Measurements from ENCODE around the gene RIPK3. TPM values are rescaled to one million over a fixed set of nuclear protein-coding genes. Genes with fewer than 3 reads are reported as not detected.

The RIPK3 gene
- total RNA-seq: 0.26 TPM in 1 of 2 replicates, not detected in the other

DNA sequence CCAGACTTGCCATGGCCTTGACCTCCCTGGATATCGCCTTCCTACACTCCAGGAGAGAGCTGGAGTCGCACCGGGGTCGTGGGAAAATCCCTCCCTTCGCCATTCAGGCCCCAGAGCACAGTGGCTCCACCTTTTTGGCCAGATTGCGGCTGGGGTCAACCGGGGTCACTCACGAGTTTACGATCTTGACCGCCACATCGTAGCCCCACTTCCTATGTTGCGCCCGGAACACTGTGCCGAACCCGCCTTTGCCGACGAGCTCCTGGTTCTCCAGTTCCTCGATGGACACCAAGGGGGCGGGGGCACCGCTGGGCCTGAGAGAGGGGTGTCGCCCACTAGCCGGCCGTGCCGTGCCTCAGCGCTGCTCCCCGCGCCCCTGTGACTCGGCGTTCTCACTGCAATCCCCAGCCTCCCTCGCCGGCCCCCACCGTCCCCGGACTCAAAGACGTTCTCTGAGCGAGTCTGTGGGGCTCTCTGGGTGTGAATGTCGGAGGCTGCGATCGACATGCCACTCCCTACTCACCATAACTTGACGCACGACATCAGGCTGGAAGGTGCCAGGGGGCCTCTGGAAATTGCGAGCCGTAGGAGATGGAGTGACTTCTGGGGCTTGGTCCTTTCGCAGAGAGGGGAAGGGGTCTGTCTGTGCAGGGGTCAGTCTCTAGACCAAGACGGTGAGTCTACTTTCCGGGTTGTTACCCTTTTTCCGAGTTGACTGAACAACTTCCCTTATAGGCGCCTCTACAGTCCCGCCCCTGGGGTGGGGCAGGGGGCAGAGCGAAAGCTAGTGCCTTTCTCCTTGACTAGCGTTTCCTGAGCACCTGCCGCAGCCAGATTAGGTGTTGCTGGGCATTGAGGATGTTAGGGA, at the start of gene RIPK3:
Gene RIPK3 (minus strand): TSS at position 708 of the 868 bp plus-strand sequence. CDS start 165 bp downstream, at position 543.

DNA sequence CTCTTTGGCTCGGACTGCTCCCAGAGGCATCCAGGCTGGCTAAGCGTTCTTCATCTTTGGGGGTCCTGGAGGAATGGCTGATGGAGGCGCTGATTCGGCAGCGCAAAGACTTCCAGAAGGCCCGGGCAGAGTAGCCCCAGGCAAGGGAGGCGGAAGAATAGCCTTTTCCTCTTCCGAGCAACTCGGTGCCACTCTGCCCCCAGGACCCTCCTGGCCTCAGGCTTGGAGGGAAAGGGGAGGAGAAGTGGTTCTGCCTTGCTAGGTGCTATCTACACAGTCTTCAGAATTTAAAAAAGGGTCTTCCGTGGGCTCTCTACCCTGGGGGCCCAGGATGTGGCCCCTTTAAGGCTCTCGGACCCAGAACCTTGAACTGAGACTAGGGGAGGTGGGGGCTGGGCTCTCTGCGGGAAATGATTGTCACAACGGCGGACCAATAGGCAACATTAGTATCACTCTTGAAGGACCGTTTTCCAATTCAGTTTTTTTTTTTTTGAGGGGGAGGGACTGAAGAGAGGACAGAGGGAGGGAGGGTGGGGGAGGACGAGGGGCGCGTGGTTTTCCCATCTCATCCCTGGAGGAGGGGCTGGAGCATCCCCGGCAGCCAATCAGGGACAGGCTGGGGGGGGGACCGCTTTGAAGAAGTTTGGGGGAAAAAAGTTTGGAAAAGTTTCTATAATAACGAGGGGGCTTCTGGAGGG, 27.9 kb upstream of the RIPK3 start, which contains the start of gene NFATC4:
Gene NFATC4 (plus strand): TSS at position 671 of the 698 bp plus-strand sequence. CDS start 157 bp downstream, outside the sequence.

DNA sequence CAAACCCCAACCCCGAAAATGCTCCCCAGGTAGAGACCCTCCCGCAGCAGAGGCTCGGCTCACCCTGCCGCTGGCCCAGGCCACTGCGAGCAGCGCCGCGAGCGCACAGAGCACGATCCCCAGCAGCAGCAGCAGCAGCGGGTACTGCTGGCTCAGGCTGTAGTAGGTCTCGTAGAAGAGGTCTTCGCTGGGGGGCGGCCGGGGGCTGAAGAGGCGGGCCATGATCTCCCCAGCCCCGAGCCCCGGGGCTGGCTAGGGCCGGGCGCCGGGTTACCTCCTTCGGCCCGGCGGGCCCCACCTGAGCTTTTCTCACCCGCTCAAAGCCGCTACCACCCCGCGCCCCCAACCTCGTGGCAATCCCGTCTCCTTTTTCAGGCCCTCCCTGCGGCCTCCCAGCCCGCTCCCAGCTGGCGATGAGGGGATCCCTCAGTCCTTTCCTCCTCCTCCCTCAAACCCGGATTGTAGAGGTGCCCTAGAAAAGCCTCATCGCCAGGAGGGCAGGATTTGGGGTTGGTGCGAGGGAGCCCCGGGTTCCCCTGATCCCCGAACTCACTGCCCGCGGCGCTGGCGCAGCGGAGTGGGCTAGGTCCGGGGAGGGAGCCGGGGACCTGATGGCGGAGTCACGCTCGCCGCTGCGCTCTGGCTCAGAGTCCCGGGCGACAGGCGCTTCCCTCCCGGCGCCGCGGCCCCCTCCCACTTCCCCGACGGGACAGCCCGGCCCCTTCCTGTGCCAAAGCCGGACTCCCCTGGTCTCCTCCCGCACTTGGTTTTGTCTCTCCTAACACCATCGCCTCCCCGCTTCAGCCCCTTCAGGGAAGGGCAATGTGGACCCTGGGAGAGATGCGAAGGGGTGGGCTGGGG, 5.1 kb downstream of the RIPK3 start, which contains the start of gene ADCY4:
Gene ADCY4 (minus strand): TSS at position 641 of the 861 bp plus-strand sequence. CDS start 419 bp downstream, at position 222.

DNA sequence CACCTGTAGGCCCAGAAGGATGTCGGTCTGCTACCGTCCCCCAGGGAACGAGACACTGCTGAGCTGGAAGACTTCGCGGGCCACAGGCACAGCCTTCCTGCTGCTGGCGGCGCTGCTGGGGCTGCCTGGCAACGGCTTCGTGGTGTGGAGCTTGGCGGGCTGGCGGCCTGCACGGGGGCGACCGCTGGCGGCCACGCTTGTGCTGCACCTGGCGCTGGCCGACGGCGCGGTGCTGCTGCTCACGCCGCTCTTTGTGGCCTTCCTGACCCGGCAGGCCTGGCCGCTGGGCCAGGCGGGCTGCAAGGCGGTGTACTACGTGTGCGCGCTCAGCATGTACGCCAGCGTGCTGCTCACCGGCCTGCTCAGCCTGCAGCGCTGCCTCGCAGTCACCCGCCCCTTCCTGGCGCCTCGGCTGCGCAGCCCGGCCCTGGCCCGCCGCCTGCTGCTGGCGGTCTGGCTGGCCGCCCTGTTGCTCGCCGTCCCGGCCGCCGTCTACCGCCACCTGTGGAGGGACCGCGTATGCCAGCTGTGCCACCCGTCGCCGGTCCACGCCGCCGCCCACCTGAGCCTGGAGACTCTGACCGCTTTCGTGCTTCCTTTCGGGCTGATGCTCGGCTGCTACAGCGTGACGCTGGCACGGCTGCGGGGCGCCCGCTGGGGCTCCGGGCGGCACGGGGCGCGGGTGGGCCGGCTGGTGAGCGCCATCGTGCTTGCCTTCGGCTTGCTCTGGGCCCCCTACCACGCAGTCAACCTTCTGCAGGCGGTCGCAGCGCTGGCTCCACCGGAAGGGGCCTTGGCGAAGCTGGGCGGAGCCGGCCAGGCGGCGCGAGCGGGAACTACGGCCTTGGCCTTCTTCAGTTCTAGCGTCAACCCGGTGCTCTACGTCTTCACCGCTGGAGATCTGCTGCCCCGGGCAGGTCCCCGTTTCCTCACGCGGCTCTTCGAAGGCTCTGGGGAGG, 28.9 kb downstream of the RIPK3 start, which contains the start of gene LTB4R:
Gene LTB4R (plus strand): TSS at position 857 of the 959 bp plus-strand sequence. CDS start 4,150 bp downstream, outside the sequence.

DNA sequence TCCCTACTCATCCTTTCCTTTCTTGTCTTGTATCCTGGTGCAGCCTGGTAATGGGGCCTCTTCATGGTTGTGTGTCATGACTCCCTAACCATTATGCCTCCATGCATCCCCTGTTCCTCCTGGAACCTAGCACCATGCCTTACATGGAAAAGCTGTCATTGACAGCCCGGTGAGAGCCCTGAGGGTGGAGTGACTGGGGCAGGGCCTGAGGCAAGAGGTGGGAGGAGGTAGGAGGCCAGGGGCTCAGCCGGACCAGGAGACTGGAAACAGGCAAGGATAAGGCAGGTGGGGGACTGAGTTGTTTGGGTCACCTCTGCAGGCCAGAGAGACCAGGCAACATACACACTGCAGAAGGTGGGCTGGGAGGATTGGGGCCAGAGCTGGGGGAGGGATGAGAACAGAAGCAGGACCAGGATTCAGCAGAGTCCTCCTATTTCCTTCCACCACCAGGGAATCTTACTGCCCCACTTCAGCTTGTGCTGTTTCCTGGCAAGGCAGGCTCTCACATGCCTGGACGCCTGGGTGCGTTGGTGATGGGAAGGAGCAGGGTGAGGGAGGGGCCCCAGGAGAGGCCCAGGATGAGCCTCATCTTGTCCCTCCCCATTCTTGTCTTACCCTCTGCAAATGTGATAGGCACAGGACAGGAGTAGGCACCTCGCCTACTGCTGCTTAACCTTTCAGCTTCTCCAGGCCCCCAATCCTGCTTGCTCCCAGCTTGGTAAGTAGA, 30.1 kb downstream of the RIPK3 start, which contains the start of gene LTB4R2:
Gene LTB4R2 (plus strand): TSS at position 603 of the 727 bp plus-strand sequence. CDS start 525 bp downstream, outside the sequence.

DNA sequence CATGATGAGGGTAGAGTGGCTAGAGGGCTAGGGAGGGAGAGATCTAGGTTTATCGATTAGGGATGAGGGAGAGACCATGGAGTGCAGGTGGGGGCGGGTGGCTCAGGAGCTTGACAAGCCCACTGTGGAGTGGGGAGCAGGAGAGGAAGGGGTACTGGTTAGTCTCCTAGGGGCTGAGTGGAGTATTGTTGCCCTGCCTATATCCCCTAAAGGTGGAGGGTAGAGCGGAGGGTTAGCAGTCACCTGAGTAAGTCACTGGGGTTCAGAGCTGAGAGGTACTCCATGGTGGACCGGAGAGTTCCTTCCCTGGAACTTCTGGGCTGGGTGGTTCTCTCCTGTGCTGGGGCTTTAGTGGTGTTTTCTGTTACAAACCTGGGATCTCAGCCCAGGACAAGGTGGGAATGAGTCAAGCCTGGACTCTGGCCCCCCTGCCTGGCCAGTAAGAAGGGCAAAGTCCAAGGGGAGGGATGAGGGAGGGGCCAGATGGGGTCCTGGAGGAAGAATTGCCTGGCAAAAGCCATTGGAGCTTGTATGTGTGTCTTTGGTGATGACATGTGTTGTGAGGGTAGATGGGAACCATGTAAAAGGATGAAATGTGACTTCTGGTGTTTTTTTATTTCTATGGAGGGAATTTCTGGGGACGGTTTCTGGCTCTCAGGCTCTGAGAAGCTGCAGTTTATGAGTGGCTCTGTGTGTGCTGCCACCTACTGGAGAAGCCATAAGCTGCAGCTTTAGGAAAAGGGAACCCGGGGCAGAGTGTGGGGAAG, 32.0 kb downstream of the RIPK3 start, which contains the start of gene CIDEB:
Gene CIDEB (minus strand): TSS at position 403 of the 767 bp plus-strand sequence. CDS start 119 bp downstream, at position 284.

DNA sequence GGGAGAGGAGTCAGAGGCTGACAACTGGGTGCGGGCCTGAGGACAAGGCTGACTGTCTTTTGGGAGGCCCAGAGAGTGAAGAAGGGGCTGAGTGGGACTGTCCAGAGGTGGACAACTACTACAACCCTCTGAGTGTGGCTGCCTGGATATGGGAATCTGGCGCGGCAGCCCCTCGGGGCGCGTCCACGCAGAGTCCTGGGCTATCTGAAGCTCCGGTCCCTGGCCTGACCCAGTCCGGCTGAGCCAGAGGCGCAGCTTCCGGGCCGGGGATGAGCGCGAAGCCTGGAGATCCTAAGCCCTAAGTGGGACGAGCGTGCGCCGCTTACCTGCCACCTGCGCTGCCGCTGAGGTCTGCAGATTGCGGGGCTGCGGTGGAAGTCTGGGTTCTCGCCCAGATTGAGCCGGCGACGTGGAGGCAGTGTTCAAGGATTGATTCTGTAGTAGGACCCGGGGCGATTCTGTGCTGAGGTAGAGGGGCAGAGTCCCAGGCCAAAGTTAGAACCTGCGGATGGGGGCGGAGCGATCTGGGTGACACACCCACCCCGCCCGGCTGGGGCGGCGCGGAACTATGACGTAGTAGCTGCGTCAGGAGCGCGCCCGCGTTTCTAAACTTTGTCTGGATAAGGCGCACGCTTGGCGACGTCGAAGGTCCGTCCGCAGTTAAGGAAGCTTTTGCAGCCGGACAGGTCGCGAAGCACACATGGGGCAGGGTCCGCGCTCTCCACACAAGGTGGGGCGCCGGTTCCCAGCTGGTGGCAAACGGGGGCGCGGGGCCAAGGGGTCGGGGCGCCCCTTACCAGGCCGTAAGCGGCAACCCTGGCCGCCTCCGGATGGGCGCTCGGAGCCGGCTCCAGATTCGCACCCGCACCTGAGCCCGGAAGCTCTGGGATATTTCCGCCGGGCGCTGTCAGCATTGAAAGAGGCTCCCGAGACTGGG, 40.3 kb downstream of the RIPK3 start, which contains the start of the genes DHRS1 and NOP9:
Gene DHRS1 (minus strand): TSS at position 526 of the 937 bp plus-strand sequence. CDS start 674 bp downstream, outside the sequence.
Gene NOP9 (plus strand): TSS at position 596 of the 937 bp plus-strand sequence. CDS start 105 bp downstream, at position 701.

Other genes with a start within 250 kb of the RIPK3 start
- gene PCK2, start 245.7 kb downstream of the RIPK3 start, total RNA-seq: 26.8 and 35.3 TPM in 2 replicates
- gene DCAF11, start 225.2 kb downstream of the RIPK3 start, total RNA-seq: 50.9 and 56.8 TPM in 2 replicates
- 0.65 and 0.96 TPM in 2 replicates for gene NRL, start 225.0 kb downstream of the RIPK3 start, total RNA-seq
- gene FITM1, start 209.3 kb downstream of the RIPK3 start, total RNA-seq: 0.20 TPM in 2 replicates
- gene PSME1, start 203.8 kb downstream of the RIPK3 start, total RNA-seq: 87.2 and 96.2 TPM in 2 replicates
- 11.4 and 14.0 TPM in 2 replicates for gene EMC9, start 198.4 kb downstream of the RIPK3 start, total RNA-seq
- gene PSME2, start 193.4 kb downstream of the RIPK3 start, total RNA-seq: 58.8 and 64.5 TPM in 2 replicates
- gene RNF31, start 192.5 kb downstream of the RIPK3 start, total RNA-seq: 26.7 and 35.1 TPM in 2 replicates
- 54.0 and 57.1 TPM in 2 replicates for gene IRF9, start 178.7 kb downstream of the RIPK3 start, total RNA-seq
- gene REC8, start 167.9 kb downstream of the RIPK3 start, total RNA-seq: 0.65 and 1.2 TPM in 2 replicates
- gene IPO4, start 151.2 kb downstream of the RIPK3 start, total RNA-seq: 42.3 and 84.2 TPM in 2 replicates
- gene TM9SF1, start 144.6 kb downstream of the RIPK3 start, total RNA-seq: 102 and 113 TPM in 2 replicates
- gene TSSK4, start 134.3 kb downstream of the RIPK3 start, total RNA-seq: 0.07 and 0.53 TPM in 2 replicates
- 21.8 and 24.1 TPM in 2 replicates for gene CHMP4A, start 126.5 kb downstream of the RIPK3 start, total RNA-seq
- gene MDP1, start 123.9 kb downstream of the RIPK3 start, total RNA-seq: 14.8 and 15.4 TPM in 2 replicates
- 122 and 125 TPM in 2 replicates for gene NEDD8, start 107.6 kb downstream of the RIPK3 start, total RNA-seq
- gene GMPR2, start 107.1 kb downstream of the RIPK3 start, total RNA-seq: 88.9 and 107 TPM in 2 replicates
- 55.0 and 55.8 TPM in 2 replicates for gene TINF2, start 97.4 kb downstream of the RIPK3 start, total RNA-seq
- 0.65 and 1.5 TPM in 2 replicates for gene TGM1, start 76.8 kb downstream of the RIPK3 start, total RNA-seq
- gene RABGGTA, start 68.4 kb downstream of the RIPK3 start, total RNA-seq: 22.6 and 33.2 TPM in 2 replicates
- gene DHRS1, start 40.2 kb downstream of the RIPK3 start, total RNA-seq: 12.9 and 29.0 TPM in 2 replicates
- gene NOP9, start 40.1 kb downstream of the RIPK3 start, total RNA-seq: 21.2 and 28.0 TPM in 2 replicates
- 1.6 and 2.3 TPM in 2 replicates for gene CIDEB, start 32.0 kb downstream of the RIPK3 start, total RNA-seq
- gene LTB4R2, start 29.9 kb downstream of the RIPK3 start, total RNA-seq: 3.0 and 4.8 TPM in 2 replicates
- gene LTB4R, start 28.5 kb downstream of the RIPK3 start, total RNA-seq: 1.9 and 2.7 TPM in 2 replicates
- 3.3 and 4.9 TPM in 2 replicates for gene ADCY4, start 4.9 kb downstream of the RIPK3 start, total RNA-seq
- 56.5 and 76.4 TPM in 2 replicates for gene NFATC4, start 28.2 kb upstream of the RIPK3 start, total RNA-seq
- gene NYNRIN, start 59.0 kb upstream of the RIPK3 start, total RNA-seq: 6.9 and 16.7 TPM in 2 replicates
- 3.5 and 4.2 TPM in 2 replicates for gene CBLN3, start 89.7 kb upstream of the RIPK3 start, total RNA-seq
- 66.7 and 68.0 TPM in 2 replicates for gene KHNYN, start 90.0 kb upstream of the RIPK3 start, total RNA-seq
- 10.2 and 11.8 TPM in 2 replicates for gene SDR39U1, start 102.8 kb upstream of the RIPK3 start, total RNA-seq
- not detected in 2 replicates for gene CMA1, start 168.3 kb upstream of the RIPK3 start, total RNA-seq
- not detected in 2 replicates for gene CTSG, start 236.3 kb upstream of the RIPK3 start, total RNA-seq